MM.1S (cell line): Measurements from ENCODE around the gene EOLA1.

Experiments used
- DNase-seq: peaks from one replicate; pipeline ENCODE4 v3.0.0-alpha.2; 2015
- H2AFZ ChIP-seq: fragments of 300-600 bp; sonication (generic); 2 replicates; pipeline ENCODE4 v1.6.0; 2016; ENCODE audit warnings: antibody characterized with exemption, low read length
- H3F3A ChIP-seq: fragments of 300-600 bp; sonication (generic); 2 replicates; pipeline ENCODE4 v1.6.1; 2016; ENCODE audit warnings: mild to moderate bottlenecking, antibody characterized with exemption, low read length, moderate library complexity, mixed read lengths; ENCODE audit not compliant: insufficient read depth
- H3K27ac ChIP-seq: fragments of 300-600 bp; sonication (generic); 2 replicates; pipeline ENCODE4 v1.5.1; 2016; ENCODE audit warnings: mild to moderate bottlenecking, low read length
- H3K27me3 ChIP-seq: fragments of 300-600 bp; sonication (generic); replicated peaks from 2 replicates; pipeline ENCODE4 v1.6.0; 2016; ENCODE audit warnings: low read length; ENCODE audit not compliant: insufficient read depth
- H3K36me3 ChIP-seq: fragments of 300-600 bp; sonication (generic); replicated peaks from 2 replicates; pipeline ENCODE4 v1.6.1; 2016; ENCODE audit warnings: mild to moderate bottlenecking, low read length, mixed read lengths; ENCODE audit not compliant: insufficient read depth
- H3K4me1 ChIP-seq: fragments of 300-600 bp; sonication (generic); 2 replicates; pipeline ENCODE4 v1.6.1; 2016; ENCODE audit warnings: low read length, mixed read lengths
- H3K4me2 ChIP-seq: fragments of 300-600 bp; sonication (generic); 2 replicates; pipeline ENCODE4 v1.6.0; 2016; ENCODE audit warnings: low read depth, low read length
- H3K4me3 ChIP-seq: fragments of 300-600 bp; sonication (generic); 2 replicates; pipeline ENCODE4 v1.5.1; 2016; ENCODE audit warnings: low read length, mixed read lengths
- H3K79me2 ChIP-seq: fragments of 300-600 bp; sonication (generic); 2 replicates; pipeline ENCODE4 v1.6.1; 2016; ENCODE audit warnings: mixed run types, low read length, mixed read lengths
- H3K9ac ChIP-seq: fragments of 300-600 bp; sonication (generic); 2 replicates; pipeline ENCODE4 v1.6.1; 2016; ENCODE audit warnings: low read length, mixed read lengths
- H3K9me2 ChIP-seq: fragments of 300-600 bp; sonication (generic); replicated peaks from 2 replicates; pipeline ENCODE4 v1.6.1; 2016; ENCODE audit warnings: mild to moderate bottlenecking, low read length, mixed read lengths; ENCODE audit not compliant: insufficient read depth
- H3K9me3 ChIP-seq: fragments of 300-600 bp; sonication (generic); replicated peaks from 2 replicates; pipeline ENCODE4 v1.6.1; 2016; ENCODE audit warnings: mild to moderate bottlenecking, low read length, mixed read lengths; ENCODE audit not compliant: insufficient read depth
- H4K20me1 ChIP-seq: fragments of 300-600 bp; sonication (generic); 2 replicates; pipeline ENCODE4 v1.6.1; 2016; ENCODE audit warnings: mild to moderate bottlenecking, low read length, moderate library complexity, mixed read lengths; ENCODE audit not compliant: insufficient read depth
- CTCF ChIP-seq: fragments of 300-600 bp; sonication (generic); IDR thresholded peaks from 2 replicates; pipeline ENCODE4 v1.5.1; 2016; ENCODE audit warnings: antibody characterized with exemption, low read length, mixed read lengths
- EZH2 ChIP-seq: fragments of 300-600 bp; sonication (generic); optimal IDR thresholded peaks from 2 replicates; pipeline ENCODE3; 2017; ENCODE audit warnings: low read depth, mild to moderate bottlenecking, antibody characterized with exemption, low read length, mixed read lengths
- EZH2phosphoT487 ChIP-seq: fragments of 300-600 bp; sonication (generic); IDR thresholded peaks from 2 replicates; pipeline ENCODE4 v1.6.1; 2018; ENCODE audit warnings: antibody characterized with exemption, low read length

Gene EOLA1

DNA sequence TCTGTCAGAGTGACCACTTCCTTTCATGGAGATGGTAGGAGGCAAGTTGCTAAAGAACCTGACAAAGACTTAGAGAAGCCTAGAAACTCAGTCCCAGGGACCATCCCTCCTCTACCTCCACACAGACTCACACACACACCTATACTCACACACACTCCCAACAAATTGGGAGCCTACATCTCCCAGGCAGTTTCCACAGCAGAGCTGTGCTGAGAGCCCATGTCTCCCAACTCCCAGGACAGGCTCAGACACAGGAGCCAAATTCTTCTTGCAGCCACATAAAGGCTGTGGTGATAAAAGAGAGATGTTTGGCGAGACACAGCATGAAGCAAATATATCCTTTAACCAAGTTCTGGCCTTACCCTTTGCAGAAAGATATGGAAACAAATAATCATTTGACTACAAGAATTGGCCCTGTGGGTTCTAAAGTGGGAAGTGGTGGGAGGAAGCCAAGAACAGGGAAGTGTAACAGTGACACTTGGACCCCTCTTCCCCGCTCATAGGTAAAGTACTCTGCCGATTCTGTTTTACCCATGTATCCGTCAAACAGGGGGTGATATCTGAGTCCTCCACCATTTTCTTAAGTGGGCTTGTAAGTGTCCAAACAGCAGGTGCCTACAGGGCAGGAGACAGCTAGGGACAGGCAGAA lies 24.7 kb upstream of the EOLA1 start:
- no peaks in the 10 kb centered on the region for H3K36me3 ChIP-seq
- no peaks in the 10 kb centered on the region for H3K27me3 ChIP-seq
- no peak overlapping the region for H3K9ac ChIP-seq
- DNase-seq = no peak
- no peaks in the 10 kb centered on the region for H3K9me3 ChIP-seq
- no peak for TF ChIP-seq CTCF
- TF ChIP-seq EZH2phosphoT487 = no peak
- no peak for TF ChIP-seq EZH2
- H3K4me3 ChIP-seq = no peak overlapping the region
- no peak overlapping the region for H3K27ac ChIP-seq
- no peak overlapping the region for H3K4me2 ChIP-seq
- no peaks in the 10 kb centered on the region for H3F3A ChIP-seq
- H3K4me1 ChIP-seq = peaks cover 23% of the 10 kb centered on the region
- no peaks in the 10 kb centered on the region for H3K79me2 ChIP-seq
- no peaks in the 10 kb centered on the region for H4K20me1 ChIP-seq
- H3K9me2 ChIP-seq = no peaks in the 10 kb centered on the region
- no peak overlapping the region for H2AFZ ChIP-seq

DNA sequence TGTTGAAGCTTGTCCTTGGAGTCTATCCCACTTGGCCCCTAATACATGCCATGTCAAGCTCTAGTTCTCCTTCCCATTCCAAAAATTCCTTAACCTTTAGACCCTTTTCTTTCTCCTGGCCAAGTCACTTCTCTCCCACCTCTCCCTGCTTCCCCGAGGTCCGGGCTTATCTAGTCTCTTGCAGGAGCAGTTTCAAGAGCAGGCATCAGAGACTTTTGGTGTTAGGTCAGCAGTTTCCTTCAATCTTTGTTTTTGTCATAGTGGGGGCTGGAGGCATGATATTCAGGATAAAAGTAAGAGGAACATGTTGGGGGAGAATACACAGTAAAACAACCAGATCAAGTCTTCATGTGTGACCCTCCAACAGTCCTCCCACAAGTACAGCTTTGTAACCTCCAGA lies 24.2 kb upstream of the EOLA1 start:
- H4K20me1 ChIP-seq = no peaks in the 10 kb centered on the region
- no peak for DNase-seq
- H3K4me3 ChIP-seq = no peak overlapping the region
- no peaks in the 10 kb centered on the region for H3F3A ChIP-seq
- no peaks in the 10 kb centered on the region for H3K9me2 ChIP-seq
- no peaks in the 10 kb centered on the region for H3K9me3 ChIP-seq
- no peaks in the 10 kb centered on the region for H3K36me3 ChIP-seq
- TF ChIP-seq EZH2 (no peak), CTCF (no peak), EZH2phosphoT487 (no peak)
- no peak overlapping the region for H3K27ac ChIP-seq
- H3K9ac ChIP-seq = no peak overlapping the region
- H3K79me2 ChIP-seq = no peaks in the 10 kb centered on the region
- H3K4me2 ChIP-seq = no peak overlapping the region
- peaks cover 23% of the 10 kb centered on the region for H3K4me1 ChIP-seq
- no peak overlapping the region for H2AFZ ChIP-seq
- H3K27me3 ChIP-seq = no peaks in the 10 kb centered on the region

DNA sequence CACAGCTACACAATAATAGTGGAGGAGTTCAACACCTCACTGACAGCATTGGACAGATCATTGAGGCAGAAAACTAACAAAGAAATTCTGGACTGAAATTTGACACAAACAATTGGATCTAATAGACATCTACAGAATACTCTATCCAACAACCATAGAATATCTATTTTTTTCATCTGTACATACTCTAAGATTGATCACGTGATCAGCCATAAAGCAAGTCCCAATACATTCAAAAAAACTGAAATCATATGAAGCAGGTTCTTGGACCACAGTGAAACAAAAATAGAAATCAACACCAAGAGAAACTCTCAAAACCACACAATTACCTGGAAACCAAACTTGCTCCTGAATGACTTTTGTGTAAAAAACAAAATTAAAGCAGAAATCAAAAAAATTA lies 23.5 kb upstream of the EOLA1 start:
- Histone ChIP-seq H3K79me2 (no peaks in the 10 kb centered on the region), H3K27me3 (no peaks in the 10 kb centered on the region), H3K36me3 (no peaks in the 10 kb centered on the region), H3K9me3 (no peaks in the 10 kb centered on the region), H2AFZ (no peak overlapping the region), H3K4me2 (peak overlapping the region; percentile 27), H3K4me1 (peaks cover 20% of the 10 kb centered on the region), H3K9me2 (no peaks in the 10 kb centered on the region), H3K27ac (no peak overlapping the region), H3K4me3 (no peak overlapping the region), H3F3A (no peaks in the 10 kb centered on the region), H4K20me1 (no peaks in the 10 kb centered on the region), H3K9ac (no peak overlapping the region)
- DNase-seq = no peak
- no peak for TF ChIP-seq EZH2
- TF ChIP-seq EZH2phosphoT487 = no peak
- no peak for TF ChIP-seq CTCF
